NCI-H774 (cell line): ENCODE data around the gene ADAM12.

Experiments
- DNase-seq: peaks from one replicate; lab custom pipeline; 2025; lab: John Stamatoyannopoulos, UW

Gene ADAM12, protein sequence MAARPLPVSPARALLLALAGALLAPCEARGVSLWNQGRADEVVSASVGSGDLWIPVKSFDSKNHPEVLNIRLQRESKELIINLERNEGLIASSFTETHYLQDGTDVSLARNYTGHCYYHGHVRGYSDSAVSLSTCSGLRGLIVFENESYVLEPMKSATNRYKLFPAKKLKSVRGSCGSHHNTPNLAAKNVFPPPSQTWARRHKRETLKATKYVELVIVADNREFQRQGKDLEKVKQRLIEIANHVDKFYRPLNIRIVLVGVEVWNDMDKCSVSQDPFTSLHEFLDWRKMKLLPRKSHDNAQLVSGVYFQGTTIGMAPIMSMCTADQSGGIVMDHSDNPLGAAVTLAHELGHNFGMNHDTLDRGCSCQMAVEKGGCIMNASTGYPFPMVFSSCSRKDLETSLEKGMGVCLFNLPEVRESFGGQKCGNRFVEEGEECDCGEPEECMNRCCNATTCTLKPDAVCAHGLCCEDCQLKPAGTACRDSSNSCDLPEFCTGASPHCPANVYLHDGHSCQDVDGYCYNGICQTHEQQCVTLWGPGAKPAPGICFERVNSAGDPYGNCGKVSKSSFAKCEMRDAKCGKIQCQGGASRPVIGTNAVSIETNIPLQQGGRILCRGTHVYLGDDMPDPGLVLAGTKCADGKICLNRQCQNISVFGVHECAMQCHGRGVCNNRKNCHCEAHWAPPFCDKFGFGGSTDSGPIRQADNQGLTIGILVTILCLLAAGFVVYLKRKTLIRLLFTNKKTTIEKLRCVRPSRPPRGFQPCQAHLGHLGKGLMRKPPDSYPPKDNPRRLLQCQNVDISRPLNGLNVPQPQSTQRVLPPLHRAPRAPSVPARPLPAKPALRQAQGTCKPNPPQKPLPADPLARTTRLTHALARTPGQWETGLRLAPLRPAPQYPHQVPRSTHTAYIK

DNA sequence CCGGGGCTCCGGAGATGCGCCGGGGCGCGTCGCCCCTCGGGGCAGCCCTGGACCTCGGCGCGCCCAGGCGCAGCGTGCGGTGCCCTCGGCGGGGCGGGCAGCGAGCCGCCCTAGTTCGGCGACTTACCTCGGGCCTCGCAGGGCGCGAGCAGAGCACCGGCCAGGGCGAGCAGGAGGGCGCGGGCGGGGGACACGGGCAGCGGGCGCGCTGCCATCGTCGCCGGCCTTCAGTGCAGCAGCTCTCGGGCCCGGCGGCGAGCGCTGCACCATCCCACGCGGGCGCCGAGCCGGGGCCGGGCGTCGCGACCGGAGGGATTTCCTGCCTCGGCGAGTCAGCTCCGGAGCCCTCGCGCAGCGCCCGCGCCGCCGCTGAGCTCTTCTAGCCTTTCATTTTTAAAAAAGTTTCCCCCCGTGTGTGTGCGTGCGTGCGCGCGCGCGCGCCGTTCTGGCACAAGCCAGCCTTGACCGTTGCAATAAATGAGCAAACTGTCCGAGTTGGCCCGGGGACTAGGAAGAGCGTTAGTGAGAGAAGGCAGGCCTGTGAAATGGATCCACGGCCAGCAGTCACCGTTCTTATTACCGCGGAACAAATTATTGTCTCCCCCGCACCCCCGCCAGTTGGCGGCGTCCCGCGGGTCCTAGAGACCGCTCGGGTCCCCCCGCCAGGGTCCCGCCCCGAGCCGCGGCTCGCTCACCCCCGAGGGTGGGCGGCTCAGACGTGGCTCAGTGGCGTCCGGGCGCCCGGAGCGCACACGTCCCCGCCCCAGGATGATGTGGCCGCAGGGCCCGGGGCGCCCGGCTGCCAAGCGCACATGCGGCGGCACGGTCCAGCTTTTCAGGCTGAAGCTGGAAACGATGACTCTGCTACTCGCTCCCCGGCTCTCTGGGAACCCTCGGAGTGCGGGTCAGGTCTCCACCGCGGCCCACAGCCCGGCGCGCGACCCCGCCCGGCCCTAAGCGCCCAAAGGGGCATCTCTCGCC is at the start of gene ADAM12:
Gene ADAM12 (minus strand): TSS at position 547 of the 981 bp plus-strand sequence. CDS start 332 bp downstream, at position 215.
- DNase-seq: no peak

DNA sequence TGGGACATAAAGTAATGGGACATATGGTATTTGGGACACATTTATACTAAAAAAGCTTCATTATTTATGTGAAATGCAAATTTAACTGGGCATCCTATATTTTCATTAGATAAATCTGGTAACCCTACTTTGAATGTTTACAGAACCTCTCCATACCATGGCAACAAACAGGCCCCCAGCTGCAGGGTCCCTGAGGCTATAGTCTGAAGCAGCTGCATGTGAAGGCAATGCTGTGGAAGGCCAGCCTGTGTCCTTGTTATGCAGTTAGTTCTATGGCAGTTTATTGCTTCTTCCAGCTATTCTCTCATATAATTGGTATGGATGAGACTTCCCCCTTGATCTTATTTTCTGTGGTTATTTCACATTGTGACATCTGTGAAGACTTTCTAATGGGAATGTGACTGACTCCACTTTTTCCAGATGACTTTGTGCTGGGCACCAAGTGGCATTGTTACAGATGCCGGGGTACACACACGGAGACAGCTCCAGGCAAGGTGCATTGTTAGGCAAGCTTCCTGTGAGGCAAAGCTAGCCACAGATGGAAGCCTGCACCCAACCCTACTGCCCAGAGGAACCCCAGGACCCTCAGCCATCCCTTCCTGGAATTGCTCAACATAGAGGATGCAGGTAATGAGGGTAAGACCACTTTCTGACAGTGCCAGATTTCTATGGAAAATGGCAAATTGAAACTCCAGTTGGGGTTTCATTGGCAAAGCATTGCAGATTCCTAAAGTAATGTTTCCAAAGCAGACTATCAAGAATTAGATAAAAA is 49.5 kb upstream of the ADAM12 start:
- DNase-seq: no peak

DNA sequence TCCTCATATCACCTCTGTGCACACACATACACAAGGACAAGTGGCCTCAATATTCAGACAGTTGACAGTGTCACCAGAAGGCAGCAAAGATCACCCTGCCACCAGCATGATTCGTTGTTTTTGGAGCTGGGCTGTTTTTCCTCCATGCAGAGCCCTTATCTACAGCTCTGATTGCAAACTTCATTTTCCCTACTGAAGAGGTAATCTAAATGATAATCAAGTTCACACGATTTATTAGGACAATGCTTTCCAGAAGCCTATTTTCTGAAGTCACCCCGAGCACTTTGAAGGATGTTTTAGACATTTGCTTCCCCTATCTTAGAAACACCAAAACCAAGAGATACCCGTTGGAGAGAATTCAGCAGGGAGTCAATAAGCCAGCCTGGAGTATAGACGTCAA is 46.0 kb upstream of the ADAM12 start:
- no peak for DNase-seq

DNA sequence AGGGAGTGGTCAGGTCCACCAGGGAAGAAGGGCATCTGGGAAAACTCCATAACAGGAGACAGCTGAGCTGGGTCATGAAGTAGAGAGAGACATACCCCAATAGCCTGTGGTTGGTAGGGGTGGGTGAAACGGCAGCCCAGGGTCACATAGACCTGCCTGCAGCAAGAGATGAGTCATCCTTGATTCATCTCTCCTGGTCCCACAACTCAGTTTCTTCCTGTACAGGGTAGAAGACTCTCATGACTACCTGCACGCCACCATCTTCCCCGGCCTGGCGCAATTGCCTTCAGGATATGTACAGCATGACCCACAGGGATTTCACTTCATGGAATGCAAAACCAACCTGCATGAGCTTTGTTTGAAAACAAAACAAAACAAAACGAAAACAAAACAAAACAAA is 45.1 kb upstream of the ADAM12 start:
- no peak for DNase-seq

DNA sequence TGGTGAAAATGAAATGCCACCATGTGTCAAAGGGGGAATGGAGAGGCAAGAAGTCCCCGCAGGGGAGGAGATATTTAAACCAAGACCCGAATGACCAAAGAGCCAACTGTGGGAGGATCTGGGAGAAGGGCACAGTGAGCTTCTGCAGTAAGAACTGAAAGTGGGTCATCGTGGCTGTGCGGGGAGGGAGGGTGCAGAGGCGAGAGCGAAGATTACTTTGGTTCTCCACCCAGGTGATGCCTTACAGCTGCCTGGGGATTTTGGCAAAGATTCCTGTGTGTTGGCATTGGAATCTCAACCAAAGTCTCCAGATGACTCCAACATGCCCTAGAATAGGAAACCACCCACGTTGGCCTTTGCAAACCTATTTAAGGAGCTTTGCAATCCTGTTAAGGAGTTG is 44.2 kb upstream of the ADAM12 start:
- no peak for DNase-seq

DNA sequence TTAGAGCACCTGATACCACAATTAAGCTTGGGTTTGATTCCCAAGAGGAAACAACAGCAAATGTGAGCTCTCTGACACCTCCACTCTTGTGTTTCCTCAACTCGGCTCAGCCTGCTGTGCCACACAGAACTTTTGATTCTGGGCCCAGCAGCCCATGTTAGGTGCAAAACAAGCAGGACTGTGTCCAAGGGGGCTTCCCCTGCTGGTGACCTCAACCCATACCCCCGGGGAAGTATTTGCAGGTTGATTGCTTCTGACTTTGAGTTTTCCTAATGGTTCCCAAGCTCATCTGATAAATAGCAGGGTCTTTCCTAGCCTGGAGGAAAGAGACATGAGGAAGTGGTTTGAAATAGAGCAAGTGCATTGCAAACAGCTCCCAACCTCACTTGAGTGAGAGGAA is 43.5 kb upstream of the ADAM12 start:
- no peak for DNase-seq

DNA sequence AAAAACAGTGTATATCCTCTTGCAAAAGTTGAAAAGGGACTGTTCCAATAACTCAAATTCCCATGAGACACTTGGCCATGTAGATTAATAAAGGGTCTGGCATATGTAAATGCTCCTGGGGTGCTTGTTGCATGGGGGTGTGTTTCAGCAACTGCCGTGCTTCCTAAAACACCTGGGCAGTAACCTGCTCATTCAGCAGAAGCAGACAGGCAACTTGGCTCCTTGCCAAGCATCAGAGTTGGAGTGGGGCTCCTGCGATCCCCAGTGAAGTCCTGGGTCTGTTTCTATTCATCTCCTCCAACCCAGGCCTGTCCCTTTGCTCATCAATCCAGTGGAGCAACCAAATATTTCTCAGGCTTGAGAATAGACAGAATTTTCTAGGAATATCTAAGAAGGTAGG is 42.2 kb upstream of the ADAM12 start:
- DNase-seq: no peak

DNA sequence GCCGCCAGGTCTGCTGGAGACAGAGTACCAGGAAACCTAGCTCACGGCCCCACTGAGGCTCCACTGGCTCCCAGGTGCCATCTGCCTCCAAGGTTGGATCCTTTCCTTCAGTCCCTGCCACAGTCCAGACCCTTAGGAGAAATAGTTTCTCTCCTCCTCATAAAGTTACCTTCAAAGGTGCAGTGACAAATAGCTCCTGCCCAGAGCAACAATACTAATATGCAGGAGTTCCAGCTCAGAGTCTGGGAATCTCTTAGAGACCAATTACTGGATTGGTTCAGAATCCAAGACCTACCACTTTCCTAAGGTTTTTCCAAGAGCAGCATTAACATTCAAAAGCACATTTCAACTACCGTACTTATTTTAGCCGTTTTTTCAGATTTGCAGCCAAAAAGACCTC is 41.0 kb upstream of the ADAM12 start:
- no peak for DNase-seq

DNA sequence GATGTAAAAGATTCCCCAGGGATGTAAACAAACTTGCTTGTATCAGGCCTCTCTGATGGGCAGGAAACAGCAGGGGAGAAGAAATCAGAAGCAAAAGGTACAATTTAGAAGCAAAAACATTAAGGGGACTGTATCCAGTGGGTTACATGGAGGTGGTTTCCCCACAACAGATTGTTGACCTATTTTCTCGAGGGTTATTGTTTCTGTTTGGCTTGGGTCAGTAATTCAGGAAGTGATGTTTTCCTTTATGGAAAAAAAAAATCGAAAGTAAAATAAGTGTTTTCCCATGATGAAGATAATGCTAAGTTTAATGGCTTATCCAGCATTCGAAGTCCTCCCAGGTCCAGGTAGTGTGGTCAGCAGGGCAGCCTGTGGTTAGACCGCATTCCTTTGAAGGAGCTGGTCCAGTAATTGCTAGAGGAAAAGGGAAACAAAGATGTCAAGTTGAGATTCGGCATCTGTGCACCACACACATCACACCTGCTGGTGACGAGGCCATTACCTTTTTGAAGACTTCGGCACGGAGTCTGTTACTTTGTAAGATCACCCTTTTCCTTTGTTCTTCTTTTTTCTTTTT is 37.3 kb upstream of the ADAM12 start:
- DNase-seq: no peak

DNA sequence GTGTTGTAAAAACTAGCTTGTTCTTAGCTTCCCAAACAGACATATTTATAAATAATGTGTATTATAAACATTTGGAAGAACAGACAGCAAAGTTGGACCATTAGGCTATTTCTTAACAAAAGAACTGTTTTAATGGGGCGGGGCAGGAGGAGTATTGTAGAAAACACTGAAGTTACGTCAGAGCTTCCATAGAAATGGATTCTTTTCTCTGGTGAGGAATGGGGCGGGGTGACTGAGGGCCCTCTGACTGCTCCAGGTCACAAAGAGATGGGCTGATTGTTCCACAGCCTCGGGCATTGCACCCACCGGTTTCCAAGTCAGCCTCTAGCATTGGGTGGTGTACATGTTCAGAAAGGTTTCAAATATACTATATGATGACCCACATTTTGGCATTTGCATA is 36.8 kb upstream of the ADAM12 start:
- DNase-seq: no peak

DNA sequence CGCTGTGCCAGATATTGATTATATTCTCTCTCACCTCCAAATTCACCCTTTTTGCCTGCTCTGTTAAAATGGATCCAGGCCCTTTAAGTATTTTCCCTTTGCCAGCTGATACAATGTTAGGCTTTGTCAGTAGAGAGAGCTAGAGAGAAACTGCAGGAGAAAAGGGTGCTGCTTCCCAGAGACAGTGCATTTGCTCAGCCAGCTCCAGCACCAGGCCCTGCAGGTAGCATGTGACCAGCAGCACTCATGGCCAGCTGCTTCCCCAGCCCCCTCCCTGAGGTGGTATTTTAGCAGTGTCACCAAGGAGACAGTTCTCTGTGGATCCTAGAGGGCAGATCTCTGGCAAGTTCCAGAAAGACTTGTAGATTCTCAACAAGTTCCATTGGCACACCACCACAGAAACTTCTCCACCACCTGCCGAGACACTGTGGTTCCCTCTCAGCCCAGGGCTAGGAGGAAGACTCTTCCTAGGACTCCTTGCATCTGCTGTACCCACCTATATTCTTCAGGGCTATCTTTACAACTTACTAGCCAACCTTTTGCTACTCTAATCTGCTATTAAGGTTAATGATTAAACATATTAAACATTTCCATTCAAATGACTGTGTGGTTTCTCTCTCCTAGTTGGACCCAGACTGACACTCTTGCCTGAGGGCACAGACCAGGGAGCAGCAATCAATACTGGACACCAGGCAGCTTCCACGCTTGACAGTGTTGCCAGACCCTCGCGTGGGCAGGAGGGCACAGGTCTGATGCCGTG is 35.6 kb upstream of the ADAM12 start:
- DNase-seq: no peak

DNA sequence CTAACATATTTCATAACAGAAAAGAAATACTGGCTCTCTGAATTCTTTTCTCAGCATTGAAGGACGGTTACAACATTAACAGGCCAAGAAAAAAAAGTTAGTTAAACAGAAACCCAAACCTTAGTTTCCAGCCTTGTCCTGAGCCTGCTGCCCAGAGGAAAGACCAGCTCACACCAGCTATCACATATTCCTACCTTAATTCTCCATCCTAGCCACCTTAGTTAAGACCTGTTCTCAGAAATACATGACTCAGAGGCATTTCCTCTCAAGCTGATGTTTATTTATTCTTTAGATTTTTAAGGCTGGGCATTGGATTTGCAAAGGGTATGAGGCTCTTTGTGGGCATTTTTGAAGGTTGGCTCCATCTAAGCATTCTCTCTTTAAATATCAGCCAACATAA is 34.3 kb upstream of the ADAM12 start:
- no peak for DNase-seq

DNA sequence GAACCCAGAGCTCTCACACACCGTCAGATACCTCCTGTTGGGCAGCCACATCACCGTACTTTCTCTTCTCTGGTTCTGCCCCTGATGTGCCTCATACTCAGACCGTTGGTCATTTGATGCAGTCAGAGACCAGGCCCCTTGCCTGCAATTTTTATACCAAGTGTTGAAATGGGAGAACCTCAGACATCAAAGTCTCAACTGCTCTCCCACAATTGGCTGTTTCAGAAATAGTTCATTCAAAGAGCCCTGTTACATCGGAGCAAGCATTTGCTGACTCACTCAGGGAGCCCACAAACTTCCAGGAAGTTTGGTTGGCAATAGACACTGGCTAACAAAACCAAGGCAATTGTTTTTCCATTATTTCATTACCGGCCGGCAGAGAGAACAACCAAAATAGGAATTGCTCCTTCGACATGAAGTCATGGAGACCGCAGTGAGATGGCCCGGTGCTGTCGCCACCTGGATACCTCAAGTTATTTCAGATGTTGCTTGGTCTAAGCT is 33.5 kb upstream of the ADAM12 start:
- no peak for DNase-seq

DNA sequence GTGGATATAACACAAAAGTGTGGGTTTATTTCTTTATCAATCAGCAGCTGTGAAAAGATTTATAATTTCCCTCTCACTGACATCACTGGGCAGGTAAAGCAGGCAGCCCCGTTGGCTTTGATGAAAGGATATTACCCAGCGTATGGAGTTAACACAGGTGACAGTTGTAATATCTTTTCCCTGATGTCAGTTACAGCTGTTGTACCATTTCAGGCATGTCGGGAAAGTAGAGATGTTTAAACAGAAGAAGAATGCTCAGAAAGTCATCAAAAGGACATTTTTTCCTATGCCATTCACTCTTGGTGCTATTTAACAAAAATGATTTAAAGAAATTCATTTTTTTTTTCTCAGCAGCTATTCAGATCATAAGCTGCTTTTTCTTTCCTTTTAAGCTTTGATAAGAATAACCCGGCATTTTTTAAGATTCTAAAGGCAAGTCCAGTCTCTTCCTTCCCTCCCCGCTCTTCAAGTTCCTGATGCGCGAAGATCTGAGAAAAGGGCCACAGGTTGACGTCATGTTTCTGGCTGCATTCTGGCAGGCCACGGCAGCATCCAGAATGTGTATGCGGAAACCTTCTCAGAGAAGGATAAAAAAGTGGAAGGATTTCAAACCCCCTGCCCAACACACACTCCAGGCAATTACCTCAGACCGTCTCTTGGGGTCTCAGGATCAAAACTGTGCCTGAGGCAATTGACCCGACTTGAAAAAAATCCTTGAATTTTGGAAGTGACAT is 32.5 kb upstream of the ADAM12 start:
- no peak for DNase-seq

DNA sequence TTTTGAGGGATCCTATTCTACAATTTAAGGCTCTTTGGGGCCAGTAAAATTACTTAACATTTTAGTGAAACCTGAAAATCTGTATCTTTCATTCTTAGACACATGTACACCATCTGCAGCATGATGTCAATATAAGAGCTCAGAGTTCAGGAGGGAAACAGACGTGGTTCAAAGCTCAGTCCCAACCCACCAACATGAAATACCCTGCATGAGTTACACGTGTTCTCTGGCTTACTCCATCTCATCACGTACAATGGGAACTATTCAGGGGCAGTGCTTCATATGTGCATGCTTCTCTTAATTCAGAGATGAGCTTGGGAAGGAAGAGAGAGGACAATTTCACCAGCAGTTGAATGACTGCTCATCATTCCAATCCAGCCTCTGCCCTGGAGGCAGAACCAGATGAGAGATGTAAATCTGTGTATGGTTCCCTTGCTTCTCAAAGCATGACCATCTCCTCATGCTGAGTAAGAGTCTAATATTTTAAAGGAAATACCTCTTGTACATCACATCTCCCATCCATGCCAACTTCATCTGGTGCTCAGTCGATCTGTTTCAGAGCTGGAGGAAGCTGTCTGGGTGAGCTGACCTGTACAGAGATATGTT is 29.0 kb upstream of the ADAM12 start:
- DNase-seq: no peak

DNA sequence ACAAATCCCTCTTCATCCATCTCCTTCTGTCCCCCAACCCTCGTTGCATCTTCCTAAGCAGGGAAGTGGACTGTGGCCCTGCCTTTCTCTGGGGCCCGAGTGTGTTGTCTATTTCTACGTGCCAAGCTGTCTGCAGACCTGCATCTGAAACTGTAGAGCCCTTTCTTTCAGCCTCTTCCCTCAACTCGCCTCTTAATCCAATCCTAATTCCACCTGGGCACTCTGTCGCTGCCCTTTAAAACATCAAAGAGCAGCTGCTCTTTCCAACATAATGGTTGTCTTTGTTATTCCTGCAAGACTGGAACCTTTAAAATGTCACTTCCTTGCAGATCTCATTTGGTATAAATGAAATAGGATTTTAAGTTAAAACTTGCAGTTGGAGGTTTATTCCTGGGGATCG is 21.5 kb upstream of the ADAM12 start:
- DNase-seq: no peak

DNA sequence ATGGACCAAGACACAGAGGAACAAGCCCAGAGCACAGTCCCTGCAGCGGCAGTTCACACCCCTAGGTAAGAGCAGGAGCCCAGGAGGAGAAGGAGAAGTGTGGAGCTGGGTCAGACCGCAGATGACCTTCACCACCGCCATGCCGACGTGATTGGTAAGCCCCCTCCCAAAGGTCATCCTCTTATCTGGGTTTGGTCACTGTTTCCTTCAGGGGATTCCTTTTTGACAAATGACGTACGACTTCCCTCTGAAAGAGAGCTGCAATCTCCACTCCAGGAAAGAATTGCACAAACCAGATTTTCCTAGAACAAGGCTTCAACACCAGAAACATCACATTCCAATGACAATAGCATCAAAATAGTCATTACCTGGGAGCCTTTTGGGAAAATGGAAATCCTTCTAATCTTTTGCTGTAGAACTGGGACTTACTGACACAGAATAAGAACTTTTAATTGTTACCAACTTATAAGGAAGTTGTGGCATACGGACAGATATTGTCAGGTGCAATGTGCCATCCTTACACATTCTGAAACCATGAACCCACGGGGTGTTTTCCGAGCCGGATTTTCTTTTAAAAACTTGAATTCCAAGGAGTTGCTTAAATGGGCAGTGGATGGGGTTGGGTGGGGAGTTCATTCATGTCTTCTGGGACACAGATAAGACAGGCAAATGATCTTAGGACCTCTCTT is 20.8 kb upstream of the ADAM12 start:
- no peak for DNase-seq

DNA sequence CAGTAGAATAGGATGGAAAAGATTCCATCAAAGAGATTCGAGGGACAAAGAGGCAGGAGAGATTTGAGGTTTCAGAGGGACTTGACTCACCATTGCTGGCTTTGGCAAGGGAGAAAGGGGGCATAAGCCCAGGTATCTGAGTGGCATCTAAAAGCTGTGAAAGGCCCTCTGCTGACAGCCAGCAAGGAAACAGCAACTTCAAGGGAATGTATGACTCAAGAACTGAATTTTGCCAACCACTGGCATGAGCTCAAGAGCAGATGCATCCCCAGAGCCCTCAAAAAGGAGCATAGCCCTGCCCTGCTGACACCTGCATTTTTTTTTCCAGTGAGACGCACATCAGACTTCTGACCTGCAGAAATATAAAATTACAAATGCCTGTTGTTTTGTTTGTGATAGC is 19.6 kb upstream of the ADAM12 start:
- DNase-seq: no peak
